Measurements from ENCODE around the gene CBFA2T3.

CBFA2T3 gene

DNA sequence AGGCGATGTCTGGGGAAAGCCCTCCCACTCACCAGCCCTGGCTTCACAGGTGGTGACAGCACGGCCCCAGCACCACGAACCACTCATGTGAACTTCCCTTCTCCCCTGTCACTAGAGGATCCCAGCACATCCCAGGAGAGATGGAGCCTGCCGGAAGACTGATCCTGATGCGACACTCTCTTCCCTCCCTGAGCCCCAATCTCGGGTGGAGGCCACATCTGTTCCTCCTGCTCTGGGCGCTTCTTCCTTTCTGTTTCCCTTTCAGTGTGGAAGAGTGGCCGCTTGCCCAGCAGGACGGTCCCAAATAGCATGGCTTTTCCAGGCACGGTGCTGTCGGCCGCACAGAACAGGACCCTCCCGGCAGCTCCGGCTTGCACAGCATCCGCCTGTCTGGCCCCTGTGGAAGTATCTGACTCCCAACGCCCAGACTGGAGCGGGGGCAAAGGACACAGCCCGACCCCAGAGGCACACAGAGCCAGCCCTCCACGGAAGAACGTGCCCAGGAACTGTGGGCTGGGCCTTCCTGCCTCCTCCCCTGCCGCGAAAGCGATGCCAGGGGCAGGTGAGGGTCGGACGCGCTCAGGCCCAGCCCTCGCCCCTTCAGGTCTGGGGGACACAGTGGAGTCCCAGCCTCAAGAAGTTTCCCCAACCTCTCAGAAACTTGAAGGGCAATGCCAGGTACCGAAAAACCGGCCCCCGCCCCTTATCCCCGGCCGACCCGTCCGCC, 37.6 kb downstream of the CBFA2T3 start:
- DNase-seq (ENCODE audit: low spot score) = no peak

DNA sequence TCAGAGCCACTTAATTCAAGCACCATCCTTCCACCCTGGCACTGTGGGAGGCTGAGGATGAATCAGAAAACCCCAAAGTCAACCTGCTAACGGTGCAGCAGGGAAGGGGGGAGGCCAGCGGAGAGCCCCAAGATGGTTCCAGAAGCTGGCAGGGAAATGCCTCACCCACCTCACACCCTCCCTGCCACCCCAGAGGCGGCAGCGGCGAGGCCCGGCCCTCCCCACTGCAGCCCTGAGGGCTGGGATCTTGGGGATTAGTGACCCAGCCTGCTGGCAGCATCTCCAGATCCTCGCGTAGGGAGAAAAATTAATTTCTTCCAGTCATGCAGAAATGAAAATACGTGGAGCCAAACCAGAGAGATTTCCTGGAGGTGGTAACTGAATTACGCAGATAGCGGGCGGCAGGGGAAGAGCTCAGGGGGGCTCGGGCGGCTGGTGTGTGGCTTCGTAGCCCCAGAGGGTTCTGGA, 38.2 kb downstream of the CBFA2T3 start:
- no peak for DNase-seq (ENCODE audit: low spot score)

DNA sequence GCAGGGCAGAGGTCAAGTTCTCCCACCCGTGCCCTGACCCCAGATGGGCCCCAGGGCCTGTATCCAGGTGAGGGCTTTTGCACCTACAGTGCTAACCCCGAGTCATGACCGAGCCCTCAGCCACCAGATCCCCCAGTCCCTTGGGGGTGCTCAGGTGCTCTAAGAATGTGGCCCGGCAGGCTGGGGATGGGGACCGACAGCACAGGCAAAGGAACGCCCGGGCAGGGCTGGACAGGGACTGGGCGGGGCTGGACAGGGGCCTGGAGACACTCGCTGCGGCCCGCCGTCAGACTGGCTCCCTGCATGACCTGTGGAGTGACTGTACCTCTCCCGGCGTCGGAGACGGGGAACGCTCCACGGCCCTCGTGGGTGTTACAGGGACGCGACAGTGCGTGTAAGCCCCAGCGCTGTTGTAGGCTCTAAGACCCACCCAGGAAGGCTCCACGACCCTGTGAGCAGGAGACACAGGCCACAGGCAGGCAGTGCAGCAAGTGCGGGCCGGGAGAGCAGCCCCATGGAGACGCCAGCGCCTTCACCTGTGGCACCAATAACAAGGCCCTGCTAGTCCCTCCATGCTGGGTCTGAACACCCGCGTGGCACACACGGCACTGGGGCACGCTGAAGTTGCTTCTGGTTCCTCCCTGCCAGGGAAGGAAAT, 38.8 kb downstream of the CBFA2T3 start:
- no peak for DNase-seq (ENCODE audit: low spot score)

- DNase-seq (ENCODE audit: low spot score) = no peak
Measured at GRCh38 chr16:88937206-88937621, 39.8 kb downstream of the CBFA2T3 start.

- DNase-seq (ENCODE audit: low spot score) = no peak
Measured at GRCh38 chr16:88936556-88937205, 40.3 kb downstream of the CBFA2T3 start.

GRCh38 chr16:88936008-88936555, 40.9 kb downstream of the CBFA2T3 start:
- no peak for DNase-seq (ENCODE audit: low spot score)

- no peak for DNase-seq (ENCODE audit: low spot score)
Measured at GRCh38 chr16:88934066-88934667, 42.8 kb downstream of the CBFA2T3 start.

DNA sequence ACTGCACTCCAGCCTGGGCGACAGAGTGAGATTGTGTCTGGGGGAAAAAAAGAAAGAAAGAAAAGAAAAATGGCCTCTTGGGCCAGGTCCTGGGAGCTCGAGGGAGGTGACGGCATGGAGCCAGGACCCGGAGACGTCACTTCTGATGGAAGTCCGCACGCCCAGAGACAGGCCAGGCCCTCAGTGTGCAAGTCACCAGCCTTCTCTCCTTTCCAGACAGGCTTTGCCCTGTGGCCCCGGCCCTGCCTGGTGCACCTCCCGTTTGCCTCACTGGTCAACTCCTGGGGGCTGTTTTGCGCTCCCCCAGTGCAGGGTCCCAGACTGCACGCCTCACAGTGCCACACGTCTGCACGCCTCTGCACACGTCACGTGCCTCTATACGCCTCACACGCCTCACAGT, 44.1 kb downstream of the CBFA2T3 start:
- no peak for DNase-seq (ENCODE audit: low spot score)

GRCh38 chr16:88931936-88932335, 45.1 kb downstream of the CBFA2T3 start:
- DNase-seq (ENCODE audit: low spot score) = no peak

DNA sequence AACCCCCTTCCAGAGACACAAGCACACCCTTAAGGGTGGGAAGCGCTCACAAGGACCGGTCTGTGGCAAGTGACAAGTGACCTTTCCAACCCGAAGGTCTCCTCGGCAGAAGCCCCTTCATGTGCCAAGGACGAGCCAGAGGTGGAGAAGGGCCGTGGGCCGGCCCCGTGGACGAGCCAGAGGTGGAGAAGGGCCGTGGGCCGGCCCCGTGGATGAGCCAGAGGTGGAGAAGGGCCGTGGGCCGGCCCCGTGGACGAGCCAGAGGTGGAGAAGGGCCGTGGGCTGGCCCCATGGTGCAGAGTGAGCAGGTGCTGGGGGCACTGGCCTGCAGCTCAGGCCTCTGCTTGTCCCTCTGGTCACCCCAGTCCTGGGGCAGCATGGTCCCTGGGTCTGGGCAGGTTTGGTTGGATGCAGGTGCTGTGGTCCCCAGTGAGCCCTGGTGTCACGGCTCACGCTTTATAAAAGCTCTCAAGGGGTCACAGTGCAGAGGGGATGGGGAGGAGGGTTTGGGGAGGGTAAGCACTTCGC, 45.6 kb downstream of the CBFA2T3 start:
- DNase-seq (ENCODE audit: low spot score) = no peak

GRCh38 chr16:88930716-88931115, 46.3 kb downstream of the CBFA2T3 start:
- no peak for DNase-seq (ENCODE audit: low spot score)

GRCh38 chr16:88929091-88929445, 47.9 kb downstream of the CBFA2T3 start:
- DNase-seq (ENCODE audit: low spot score) = no peak

DNA sequence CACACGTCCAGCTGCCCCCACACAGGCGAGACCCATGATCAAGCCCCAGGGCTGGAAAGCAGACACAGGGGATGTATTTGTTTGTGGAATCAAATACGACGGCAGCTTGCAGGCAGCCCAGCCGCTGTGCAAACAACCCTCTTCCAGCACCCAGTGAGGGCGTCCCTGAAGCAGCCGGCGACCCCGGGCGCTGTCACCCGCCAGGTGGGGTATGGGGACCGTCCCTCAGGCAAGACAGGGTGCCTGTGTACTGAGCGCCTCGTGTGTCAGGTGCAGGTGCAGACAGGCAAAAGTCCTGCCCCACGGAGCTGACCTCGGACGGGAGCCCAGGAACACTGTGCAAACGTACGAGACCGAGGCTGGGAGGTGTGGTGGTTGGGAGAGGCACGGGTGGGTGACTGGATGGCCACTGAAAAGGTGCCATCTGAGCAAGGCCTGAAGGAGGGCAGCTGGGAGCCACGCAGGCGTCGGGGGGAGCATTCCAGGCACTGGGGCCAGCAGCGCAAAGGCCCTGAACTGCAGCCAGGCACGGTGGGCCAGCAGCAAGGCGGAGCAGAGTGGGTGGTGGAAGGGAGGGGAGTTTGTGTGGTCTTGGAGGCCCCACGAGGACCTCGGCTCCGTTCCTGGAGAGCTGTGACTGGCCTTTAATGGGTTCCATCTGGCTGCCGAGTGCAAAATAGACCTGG, 48.5 kb downstream of the CBFA2T3 start:
- no peak for DNase-seq (ENCODE audit: low spot score)

GRCh38 chr16:88927661-88928060, 49.3 kb downstream of the CBFA2T3 start:
- DNase-seq (ENCODE audit: low spot score) = no peak

DNA sequence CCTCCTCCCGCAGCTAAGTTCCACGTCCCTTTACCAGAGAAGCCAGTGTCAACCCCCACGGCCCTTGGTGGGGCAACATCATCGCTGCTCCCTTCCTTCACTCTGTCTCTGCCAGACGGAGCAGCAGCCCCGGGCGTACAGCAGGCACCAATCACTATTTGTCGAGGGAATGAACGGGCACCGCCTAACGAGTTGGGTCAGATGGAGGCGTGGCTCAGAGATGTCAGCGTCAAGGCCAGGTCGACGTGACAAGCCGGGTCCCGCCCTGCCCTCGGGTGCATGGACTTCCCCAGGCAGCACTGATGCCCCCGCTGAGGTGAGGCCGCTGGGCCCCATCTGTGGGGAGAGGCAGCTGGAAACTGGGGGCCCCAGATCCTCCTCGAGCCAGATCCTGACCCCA, 50.0 kb downstream of the CBFA2T3 start:
- no peak for DNase-seq (ENCODE audit: low spot score)

GRCh38 chr16:88926374-88926990, 50.5 kb downstream of the CBFA2T3 start:
- DNase-seq (ENCODE audit: low spot score) = no peak

DNA sequence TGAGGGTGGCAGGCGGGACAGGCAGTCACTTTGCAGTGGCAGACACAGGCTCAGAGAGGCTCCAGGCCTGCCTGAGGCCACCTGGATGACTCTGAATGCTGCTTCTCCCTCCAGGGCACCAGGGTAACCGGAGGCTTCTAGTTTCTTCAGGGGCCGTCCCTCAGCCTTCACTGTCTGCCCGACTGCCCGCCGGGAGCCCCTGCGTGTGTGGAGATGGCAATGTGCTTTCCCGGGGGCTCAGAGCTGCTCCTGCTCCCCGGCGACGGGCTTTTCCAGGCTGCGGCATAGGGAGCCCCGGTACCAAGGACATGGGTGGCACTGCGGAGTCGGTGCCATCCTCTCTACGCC, 51.5 kb downstream of the CBFA2T3 start:
- DNase-seq (ENCODE audit: low spot score) = no peak

DNA sequence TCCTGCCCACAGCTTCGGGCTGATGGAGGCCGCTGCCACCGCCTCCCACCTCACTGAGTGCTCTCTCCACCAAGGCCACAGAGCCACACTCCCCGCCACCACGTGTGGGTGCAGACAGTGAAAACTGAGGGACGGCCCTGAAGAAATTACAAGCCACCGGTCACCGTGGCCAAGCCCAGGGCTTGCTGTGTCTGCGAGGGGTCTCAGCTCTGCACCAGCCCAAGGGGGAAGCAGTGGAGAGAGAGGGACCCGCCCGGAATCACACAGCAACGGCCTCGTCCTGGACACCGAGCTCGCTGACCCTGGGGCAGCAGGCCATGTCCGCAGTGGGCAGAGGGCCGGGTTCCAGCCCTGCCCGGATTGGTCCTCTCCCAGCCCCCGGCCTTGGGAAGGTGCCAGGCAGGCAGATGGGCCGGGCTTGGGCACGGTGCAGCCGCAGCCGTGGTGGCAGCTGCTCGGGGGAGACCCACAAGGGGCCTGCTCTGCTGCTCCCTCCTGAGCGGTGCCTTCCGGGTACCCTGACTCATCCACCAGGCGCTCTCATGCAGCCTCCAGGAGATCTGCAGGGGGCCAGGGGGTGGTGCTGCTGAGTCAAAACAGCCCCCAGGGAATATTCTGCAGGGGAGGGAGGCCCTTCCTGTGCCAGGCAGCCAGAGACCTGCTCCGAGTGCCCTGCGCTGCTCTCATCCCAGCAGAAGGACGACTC, 52.0 kb downstream of the CBFA2T3 start:
- DNase-seq (ENCODE audit: low spot score) = no peak

- DNase-seq (ENCODE audit: low spot score) = no peak
Measured at GRCh38 chr16:88923926-88924833, 52.8 kb downstream of the CBFA2T3 start.

DNA sequence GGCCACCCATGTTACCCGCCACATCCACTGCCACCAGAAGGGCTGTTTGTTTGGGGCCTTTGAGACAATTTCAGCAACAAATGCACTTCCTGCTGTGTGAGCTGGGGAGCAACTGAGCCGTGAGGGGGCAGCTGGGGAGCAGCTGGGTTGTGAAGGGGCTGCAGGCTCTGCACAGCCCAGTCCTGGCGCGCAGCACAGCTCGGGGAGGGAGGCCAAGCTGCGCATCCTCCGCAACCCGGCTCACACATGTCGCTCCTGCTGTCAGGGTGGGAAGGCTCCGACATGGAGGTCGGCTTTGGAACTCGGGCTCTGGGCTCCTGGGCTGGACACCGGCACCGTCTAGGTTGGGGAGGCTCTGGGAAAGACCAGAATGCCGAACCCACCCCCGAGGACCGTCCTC, 53.6 kb downstream of the CBFA2T3 start:
- no peak for DNase-seq (ENCODE audit: low spot score)

Measured in hematopoietic multipotent progenitor cell treated with erythropoietin and hydrocortisone succinate and interleukin-3 and kit ligand, for 17 days (in vitro differentiated cells).